Ishikawa (cell line): ENCODE measurements around the gene GRM7.

Experiments
- CEBPB ChIP-seq: IDR thresholded peaks from 2 replicates; pipeline ENCODE4 v1.6.1; 2012
- CREB1 ChIP-seq: IDR thresholded peaks from 2 replicates; pipeline ENCODE4 v1.6.1; 2012; ENCODE audit warnings: low read depth
- EGR1 ChIP-seq: IDR thresholded peaks from 2 replicates; pipeline ENCODE4 v1.6.1; 2012
- EP300 ChIP-seq: IDR thresholded peaks from 2 replicates; pipeline ENCODE4 v1.6.1; 2012; ENCODE audit warnings: borderline replicate concordance
- FOXM1 ChIP-seq: IDR thresholded peaks from 2 replicates; pipeline ENCODE4 v1.6.1; 2012; ENCODE audit warnings: low read depth, borderline replicate concordance
- NFIC ChIP-seq: IDR thresholded peaks from 2 replicates; pipeline ENCODE4 v1.6.1; 2012
- RAD21 ChIP-seq: IDR thresholded peaks from 2 replicates; pipeline ENCODE4 v1.6.1; 2012; ENCODE audit warnings: low read depth
- TAF1 ChIP-seq: IDR thresholded peaks from 2 replicates; pipeline ENCODE4 v1.6.1; 2012; ENCODE audit warnings: low read depth, mild to moderate bottlenecking
- TCF12 ChIP-seq: IDR thresholded peaks from 2 replicates; pipeline ENCODE4 v1.6.1; 2012; ENCODE audit warnings: low read depth
- TEAD4 ChIP-seq: IDR thresholded peaks from 2 replicates; pipeline ENCODE4 v1.6.1; 2012
- YY1 ChIP-seq: IDR thresholded peaks from 2 replicates; pipeline ENCODE4 v1.6.1; 2012; ENCODE audit warnings: low read depth
- ZBTB7A ChIP-seq: IDR thresholded peaks from 2 replicates; pipeline ENCODE4 v1.6.1; 2012; ENCODE audit warnings: low read depth
- TF ChIP-seq, protein P1 (sequence below): IDR thresholded peaks from 2 replicates; pipeline ENCODE4 v1.6.1; 2012
- TF ChIP-seq, protein P2 (sequence below): IDR thresholded peaks from 2 replicates; pipeline ENCODE4 v1.6.1; 2012; ENCODE audit warnings: low read depth, mild to moderate bottlenecking
- TF ChIP-seq, protein P3 (sequence below): IDR thresholded peaks from 2 replicates; pipeline ENCODE4 v1.6.1; 2012

Gene GRM7

DNA sequence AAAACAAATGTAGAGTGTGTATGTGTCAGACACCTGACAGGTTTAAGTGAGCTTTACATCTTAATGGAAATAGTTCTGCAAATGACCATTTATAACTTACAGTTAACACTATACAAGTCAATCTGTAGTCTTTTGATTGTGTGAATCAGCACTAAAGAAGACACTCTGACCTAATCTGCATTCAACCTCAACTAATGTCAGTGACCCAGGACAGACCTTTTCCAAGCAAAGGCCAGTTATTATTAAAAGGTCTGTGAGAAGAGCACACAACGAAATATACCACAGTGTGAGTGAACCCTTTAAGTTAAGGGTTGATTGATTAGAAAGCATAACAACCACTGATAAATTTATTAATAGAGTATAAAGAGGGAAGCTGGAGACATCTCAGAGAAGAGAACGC is 878.8 kb downstream of the GRM7 start:
- TF ChIP-seq ZBTB7A (no peak), YY1 (no peak), TAF1 (no peak), EGR1 (no peak), CREB1 (no peak), CEBPB (no peak), TCF12 (no peak), TEAD4 (no peak), NFIC (no peak)
- TF ChIP-seq, protein P1, sequence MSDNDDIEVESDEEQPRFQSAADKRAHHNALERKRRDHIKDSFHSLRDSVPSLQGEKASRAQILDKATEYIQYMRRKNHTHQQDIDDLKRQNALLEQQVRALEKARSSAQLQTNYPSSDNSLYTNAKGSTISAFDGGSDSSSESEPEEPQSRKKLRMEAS: no peak

DNA sequence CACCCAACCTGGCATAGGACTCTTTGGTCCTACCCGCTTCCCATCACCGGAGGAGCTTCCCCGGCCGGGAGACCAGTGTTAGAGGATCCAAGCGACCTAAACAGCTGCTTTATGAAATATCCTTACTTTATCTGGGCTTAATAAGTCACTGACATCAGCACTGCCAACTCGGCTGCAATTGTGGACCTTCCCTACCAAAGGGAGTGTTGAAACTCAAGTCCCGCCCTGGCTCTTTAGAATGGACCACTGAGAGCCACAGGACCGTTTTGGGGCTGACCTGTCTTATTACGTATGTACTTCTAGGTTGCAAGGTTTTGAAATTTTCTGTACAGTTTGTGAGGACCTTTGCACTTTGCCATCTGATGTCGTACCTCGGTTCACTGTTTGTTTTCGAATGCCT is 879.5 kb downstream of the GRM7 start:
- TF ChIP-seq TCF12 (no peak), YY1 (no peak), TEAD4 (no peak), CREB1 (no peak), ZBTB7A (no peak), TAF1 (no peak), FOXM1 (no peak), CEBPB (no peak), EGR1 (no peak), EP300 (no peak), NFIC (no peak), RAD21 (no peak)
- TF ChIP-seq, protein P2, sequence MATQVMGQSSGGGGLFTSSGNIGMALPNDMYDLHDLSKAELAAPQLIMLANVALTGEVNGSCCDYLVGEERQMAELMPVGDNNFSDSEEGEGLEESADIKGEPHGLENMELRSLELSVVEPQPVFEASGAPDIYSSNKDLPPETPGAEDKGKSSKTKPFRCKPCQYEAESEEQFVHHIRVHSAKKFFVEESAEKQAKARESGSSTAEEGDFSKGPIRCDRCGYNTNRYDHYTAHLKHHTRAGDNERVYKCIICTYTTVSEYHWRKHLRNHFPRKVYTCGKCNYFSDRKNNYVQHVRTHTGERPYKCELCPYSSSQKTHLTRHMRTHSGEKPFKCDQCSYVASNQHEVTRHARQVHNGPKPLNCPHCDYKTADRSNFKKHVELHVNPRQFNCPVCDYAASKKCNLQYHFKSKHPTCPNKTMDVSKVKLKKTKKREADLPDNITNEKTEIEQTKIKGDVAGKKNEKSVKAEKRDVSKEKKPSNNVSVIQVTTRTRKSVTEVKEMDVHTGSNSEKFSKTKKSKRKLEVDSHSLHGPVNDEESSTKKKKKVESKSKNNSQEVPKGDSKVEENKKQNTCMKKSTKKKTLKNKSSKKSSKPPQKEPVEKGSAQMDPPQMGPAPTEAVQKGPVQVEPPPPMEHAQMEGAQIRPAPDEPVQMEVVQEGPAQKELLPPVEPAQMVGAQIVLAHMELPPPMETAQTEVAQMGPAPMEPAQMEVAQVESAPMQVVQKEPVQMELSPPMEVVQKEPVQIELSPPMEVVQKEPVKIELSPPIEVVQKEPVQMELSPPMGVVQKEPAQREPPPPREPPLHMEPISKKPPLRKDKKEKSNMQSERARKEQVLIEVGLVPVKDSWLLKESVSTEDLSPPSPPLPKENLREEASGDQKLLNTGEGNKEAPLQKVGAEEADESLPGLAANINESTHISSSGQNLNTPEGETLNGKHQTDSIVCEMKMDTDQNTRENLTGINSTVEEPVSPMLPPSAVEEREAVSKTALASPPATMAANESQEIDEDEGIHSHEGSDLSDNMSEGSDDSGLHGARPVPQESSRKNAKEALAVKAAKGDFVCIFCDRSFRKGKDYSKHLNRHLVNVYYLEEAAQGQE: no peak
- TF ChIP-seq, protein P1: no peak
- TF ChIP-seq, protein P3, sequence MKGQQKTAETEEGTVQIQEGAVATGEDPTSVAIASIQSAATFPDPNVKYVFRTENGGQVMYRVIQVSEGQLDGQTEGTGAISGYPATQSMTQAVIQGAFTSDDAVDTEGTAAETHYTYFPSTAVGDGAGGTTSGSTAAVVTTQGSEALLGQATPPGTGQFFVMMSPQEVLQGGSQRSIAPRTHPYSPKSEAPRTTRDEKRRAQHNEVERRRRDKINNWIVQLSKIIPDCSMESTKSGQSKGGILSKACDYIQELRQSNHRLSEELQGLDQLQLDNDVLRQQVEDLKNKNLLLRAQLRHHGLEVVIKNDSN: no peak

DNA sequence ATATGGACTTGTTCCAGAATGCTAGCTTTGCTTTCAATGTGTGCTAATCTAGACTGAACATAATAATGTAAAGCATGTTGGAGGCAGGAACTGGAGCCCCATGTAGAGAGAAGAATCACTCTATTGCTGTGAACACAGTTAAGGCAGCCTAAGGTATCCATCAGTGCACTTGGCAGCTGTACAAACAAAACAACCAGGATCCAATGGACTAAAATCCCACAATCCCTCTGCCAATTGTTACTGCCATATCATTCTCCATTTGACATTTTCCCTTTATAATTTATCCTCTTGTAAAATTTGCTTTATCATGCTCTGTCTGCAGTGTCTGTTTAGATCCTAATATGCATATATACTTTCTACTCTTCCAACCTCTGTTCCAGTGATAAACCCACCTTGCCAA is 883.9 kb downstream of the GRM7 start:
- TF ChIP-seq TCF12 (no peak), FOXM1 (no peak), RAD21 (no peak), ZBTB7A (no peak), EP300 (no peak), TEAD4 (no peak), EGR1 (no peak), TAF1 (no peak), NFIC (no peak), CREB1 (no peak)
- TF ChIP-seq, protein P3: no peak
- TF ChIP-seq, protein P2: no peak
- TF ChIP-seq, protein P1: no peak

DNA sequence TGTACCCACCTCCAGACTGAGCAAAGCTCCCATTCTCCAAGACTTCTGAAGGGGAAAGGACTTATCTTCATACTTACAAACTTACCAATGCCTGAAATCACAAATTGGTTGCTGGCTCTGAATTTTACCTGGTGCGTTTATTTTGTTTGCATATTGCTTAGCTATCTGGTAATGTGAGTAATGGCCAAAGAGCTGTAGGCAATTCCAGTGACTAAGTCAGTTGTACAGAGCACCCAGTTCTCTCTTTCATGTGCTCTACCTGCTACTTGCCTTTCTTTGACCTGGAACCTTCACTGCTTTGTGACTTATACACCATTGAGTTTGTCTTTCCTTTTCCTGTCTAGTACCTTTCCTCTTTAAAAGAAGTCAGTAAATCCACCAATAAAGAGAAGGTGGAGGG is 884.8 kb downstream of the GRM7 start:
- TF ChIP-seq YY1 (no peak), NFIC (no peak), FOXM1 (no peak), CEBPB (no peak)

DNA sequence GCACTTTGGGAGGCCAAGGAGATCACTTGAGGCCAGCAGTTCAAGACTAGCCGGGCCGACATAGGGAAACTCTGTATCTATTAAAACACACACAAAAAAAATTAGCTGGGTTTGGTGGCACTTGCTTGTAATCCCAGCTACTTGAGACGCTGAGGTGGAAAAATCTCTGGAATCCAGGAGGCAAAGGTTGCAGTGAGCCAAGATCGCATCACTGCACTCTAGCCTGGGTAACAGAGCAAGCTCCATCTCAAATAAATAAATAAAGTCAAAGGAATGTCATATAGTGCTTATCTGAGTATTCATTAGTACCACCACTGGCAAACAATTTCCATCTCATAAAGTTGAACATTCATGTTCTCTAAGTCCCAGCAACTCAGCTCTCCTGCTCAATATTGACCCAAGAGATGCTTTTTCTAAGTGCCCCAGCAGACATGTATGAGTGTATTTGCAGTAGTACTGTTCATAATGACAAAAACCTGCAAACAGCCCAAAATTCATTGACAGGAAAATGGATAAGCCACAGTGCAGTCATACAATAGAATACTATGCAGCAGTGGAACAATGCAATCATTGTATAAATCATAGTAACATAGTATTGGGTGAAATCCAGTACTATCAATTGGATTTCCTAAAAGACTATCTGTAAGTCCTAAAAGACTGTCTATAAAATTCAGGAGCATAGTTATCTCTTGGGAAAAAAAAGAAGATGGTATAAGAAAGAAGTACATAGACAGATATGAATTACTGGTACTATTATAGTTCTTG is 889.2 kb downstream of the GRM7 start:
- no peak for TF ChIP-seq EP300
- TF ChIP-seq CREB1: no peak
- TF ChIP-seq EGR1: no peak
- TF ChIP-seq, protein P3: no peak
- no peak for TF ChIP-seq RAD21
- TF ChIP-seq, protein P1: no peak
- TF ChIP-seq TEAD4: no peak
- no peak for TF ChIP-seq TCF12
- no peak for TF ChIP-seq CEBPB
